Esophagus mucosa (tissue), 1 donor: ENCODE measurements around the gene MS4A4E. TPM values are rescaled to one million over a fixed set of nuclear protein-coding genes. Genes with fewer than 3 reads are reported as not detected.
"Not testable (repeated sequence)": the region's sequence is repeated elsewhere in the genome, so short reads cannot be mapped to it uniquely, and the experiment has no call there.

ENCODE experiments used
- ATAC-seq: fragments of 200-7000 bp; cut with Tn5 transposase; one replicate; pipeline ENCODE4 v1.9.1; 2020
- total RNA-seq: library from RNA; stranded (reverse); gene quantifications from one replicate; pipeline ENCODE4 v1.2.4, GENCODE V29; 2023
- donor health status: DM: yes; HTN: yes; CAD: no.

Gene MS4A4E
- 0.64 TPM for total RNA-seq

GRCh38 chr11:60242740-60243239 lies at the start of gene MS4A4E:
Gene MS4A4E, minus strand, starts transcription at chr11:60243137. Its CDS starts 13,082 bp downstream, at chr11:60230055.
- no peak for ATAC-seq

- no peak for ATAC-seq
These were observed 49.2 kb upstream of the MS4A4E start for GRCh38 chr11:60292145-60292544.

- ATAC-seq: no peak
These were observed 45.6 kb upstream of the MS4A4E start for GRCh38 chr11:60288531-60288930.

- ATAC-seq: not testable (repeated sequence)
These were observed 42.6 kb upstream of the MS4A4E start for GRCh38 chr11:60285411-60286126.

- ATAC-seq: no peak
These were observed 39.3 kb upstream of the MS4A4E start for GRCh38 chr11:60282286-60282685.

DNA sequence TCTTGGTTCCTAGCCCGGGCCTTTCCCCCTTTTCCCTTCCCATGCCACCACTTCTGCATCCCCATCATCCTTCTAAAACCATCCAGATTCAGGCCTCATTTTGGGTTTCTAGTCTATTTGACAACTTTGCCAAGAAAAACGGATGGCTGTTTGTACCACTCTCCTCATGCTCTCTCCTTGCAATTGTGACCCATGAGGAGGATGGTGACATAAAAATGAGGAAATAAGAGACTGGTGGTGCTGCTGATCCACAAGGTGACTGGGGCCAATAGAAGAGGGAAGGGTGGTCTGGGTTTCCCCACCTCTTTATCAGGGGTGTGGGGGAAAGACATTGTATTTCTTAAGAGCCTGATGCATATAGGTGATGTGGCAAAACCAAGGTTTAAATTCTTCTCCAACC lies 38.5 kb upstream of the MS4A4E start:
- no peak for ATAC-seq

DNA sequence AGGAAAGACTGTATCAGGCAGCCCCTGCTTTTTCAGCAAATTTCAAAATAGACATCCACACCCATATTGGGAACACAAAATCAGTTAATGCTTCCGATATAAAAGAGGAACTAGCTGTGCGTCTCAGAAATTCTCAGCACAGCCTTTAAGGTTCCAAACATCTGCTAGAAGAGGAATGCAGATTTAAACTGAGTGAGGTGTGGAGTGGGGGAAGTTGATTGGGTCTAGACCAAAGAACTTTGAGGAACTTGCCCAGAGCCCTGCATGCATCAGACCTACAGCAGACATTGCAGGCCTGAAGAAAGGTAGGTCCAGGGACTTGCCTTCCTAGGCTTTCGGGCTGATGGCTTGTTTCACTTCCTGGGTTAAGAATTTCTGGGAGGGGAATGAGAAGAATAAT lies 37.5 kb upstream of the MS4A4E start, which contains the start of gene MS4A4A:
Gene MS4A4A, plus strand, starts transcription at position 255 of the 400 bp plus-strand sequence. Its CDS starts 10 bp downstream, at position 265.
- ATAC-seq: no peak

DNA sequence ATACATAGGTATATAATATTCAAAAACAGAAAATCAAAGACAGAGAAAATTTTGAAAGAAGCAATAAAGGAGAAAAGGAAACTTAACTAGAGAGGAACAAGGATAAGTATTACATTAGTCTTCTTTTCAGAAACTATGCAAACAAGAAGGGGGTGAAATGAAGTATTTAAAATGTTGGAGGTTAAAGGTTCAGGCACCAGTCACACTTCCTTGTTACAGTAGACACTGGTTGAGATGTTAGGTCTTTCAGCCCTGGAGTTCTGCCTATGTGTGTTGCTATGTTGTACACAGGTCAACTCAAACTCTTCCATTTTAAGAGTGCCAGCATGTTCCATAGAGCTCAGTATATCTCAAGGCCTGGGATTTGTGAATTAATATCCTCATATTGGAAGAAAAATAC lies 31.5 kb upstream of the MS4A4E start:
- no peak for ATAC-seq

DNA sequence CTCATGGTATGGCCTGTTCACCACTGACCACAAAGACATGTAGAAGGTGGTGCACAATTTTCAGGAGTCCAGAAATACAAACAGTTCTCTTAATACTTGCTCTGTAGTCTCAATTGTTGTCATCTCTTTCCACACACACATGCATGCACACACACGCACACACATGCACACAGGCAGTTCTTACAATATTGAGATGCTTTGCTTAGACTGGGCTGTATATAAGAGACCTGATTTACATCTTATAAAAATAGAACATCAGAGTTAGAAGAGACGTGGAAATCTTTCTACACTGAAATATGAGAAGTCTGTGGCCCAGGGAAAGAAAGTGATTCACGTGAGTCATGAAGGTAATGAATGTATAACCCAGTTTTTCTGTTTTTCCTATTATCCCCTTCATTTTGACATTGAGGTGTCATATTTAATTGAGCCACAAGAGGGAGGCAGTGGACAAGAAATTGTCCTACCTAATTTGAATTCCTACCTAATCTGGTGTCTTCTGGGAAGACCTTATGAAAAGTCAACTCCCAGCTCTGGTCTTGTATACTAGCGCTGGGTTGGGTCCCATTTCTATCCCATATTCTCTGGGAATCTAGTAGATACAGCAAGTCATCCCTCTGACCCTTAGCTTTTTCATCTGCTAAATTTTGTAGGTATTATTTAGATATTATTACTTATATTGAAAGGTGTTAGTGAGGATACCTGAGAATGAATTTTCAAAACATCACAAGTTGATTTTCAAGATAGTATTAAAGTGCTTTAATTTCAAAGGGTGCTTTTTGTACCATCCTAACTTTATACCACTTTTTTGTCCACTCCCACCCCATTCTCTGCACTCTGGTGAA lies 22.7 kb upstream of the MS4A4E start:
- ATAC-seq: peak; percentile 43

- no peak for ATAC-seq
These were observed 21.7 kb upstream of the MS4A4E start for GRCh38 chr11:60264644-60265043.

DNA sequence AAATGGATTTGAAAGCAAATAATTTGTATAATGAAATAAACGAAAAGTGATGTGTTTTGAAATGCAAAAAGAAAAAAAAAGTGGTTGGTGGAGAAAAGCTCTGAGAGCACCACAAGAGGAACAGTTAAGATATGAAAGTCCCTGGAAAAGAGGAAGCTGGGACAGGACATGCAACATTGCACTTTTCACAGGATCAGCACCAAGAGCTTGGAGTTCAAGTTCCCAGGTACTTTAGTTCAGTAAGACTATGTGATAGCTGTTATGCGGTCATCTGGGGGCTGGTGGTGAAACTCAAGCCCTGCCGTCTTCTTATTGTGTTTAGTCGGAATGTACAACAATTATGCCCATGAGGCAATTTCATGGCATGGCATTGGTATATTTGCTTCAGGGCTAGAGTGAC lies 20.5 kb upstream of the MS4A4E start:
- ATAC-seq: no peak

DNA sequence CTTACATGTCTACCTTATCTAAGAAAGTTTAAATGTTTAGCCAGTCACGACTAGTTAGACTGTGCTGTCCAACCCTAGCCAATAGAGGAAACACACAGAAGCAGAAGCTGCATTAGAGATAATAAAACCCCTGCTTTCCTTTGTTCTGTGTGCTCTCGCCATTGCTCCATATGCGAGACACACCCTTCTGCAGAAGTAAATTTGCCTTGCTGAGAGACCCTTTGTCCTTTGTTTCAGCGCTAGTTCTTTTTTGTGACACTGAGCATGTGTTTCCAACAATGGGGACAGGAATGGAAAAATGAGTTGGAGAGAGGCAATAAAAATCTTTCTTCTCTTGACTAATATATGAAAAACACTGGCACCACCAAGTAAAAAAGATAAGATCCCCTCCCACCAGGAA lies 18.1 kb upstream of the MS4A4E start:
- no peak for ATAC-seq

- ATAC-seq: no peak
These were observed 15.2 kb upstream of the MS4A4E start for GRCh38 chr11:60257956-60258722.

DNA sequence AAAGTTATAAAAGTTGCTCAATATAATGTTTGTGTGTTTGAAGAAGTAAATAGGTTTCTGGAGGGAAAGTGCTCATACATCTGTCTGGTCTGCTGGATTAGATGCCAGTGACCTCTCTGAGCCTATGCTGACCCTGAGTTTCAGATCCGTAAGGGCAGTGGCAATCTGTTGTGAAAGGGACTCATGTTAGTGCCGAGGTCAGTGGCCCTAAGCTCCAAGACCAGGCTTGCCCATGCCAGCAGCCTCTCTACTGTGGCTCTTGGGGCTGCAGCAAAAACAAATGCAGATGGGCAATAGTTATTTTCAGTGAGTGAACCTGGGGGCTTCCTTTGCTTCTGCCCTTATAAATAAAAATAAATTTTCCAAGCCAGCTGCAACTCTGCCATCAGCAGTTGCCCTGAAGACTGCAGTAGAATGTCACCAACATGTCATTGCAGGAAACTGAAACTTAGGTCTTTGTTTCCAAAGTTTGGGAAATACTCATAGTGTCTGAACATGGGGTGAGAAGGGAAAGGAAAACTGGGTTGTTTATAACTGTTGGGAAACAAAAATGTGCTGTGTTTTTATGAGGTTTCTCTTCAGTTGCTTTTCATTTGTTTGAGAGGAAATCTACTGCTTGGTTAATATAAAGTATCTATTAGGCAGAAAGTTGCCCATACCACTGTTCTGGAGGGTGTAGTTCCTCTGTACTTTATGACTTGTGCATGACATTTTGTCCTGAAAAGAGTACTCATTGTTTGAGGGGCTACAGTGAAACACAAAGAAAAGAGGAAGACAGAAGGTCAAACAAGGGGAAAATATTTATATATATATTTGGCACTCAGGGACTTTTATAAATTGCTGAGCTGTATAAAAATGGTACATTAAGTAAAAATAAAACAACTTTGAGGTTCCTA lies 9.5 kb upstream of the MS4A4E start:
- ATAC-seq: no peak

DNA sequence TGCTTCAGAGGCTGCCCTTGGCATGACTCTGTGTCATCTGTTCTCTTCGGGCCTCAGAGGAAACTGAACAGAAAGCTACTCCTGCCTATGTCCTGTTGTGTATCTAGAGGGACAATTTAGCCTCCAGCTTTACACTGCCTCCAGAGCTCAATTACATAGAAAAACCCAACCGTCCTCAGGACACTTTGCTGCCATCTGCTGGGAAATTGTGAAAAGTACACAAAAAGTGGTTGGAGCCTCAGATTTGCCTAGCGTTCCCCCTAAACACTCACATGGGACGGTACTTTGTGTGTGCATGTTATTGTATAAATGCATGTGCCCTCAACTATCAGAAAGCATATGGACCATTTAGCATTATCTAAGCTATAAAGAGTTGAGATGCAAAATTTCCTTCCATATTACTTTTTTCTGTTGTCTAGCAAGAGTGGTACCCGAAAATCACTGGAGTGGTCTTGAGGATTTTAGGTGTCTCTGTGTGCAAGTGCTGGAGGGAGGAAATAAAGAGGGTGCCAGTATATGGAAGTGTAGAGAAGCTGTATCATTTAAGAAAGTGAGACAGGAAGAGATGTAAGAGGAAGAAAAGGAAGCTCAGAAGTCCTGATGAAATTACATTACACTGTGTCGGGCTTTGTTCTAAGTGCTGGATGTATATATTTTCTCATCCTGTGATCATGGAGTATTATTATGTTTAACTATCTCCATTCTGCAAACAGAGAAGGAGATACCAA lies 8.7 kb upstream of the MS4A4E start:
- ATAC-seq: no peak

GRCh38 chr11:60241786-60242185 lies 1.2 kb downstream of the MS4A4E start:
- ATAC-seq: no peak

DNA sequence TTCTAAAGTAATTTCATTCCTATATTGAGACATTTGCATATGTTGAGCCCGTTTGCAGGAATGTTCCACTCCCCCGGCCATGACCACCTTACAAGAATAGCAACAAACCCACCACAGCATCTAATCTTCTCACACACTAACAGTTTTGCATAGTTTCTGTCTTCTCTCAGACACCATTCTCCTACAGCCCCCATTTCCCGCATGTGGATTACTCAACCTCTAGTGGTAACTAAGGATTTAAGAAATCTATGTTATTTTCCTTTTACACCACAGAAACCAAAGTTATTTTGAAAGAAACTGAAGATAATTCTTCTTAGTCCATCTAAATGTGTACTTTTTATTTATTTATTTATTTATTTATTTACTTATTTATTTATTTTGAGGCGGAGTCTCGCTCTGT lies 2.3 kb downstream of the MS4A4E start:
- ATAC-seq: no peak

DNA sequence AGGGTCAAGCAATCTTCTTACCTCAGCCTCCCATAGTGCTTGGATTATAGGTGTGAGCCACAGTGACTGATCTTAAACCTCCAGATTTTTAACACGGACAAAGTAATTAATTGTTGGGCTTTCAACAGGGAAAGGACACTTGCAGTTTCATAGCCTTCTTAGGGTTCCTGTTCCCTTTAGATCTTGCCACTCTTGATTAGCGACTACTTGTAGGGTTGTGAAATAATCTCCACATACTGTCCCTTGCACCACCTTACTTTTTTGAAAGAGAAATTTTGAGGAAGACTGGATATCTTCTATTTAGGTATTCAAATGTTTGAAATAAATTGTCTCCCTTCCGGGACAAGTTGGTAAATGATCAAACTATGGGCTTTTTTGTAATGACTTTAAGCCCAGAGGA lies 7.6 kb downstream of the MS4A4E start:
- ATAC-seq: no peak

DNA sequence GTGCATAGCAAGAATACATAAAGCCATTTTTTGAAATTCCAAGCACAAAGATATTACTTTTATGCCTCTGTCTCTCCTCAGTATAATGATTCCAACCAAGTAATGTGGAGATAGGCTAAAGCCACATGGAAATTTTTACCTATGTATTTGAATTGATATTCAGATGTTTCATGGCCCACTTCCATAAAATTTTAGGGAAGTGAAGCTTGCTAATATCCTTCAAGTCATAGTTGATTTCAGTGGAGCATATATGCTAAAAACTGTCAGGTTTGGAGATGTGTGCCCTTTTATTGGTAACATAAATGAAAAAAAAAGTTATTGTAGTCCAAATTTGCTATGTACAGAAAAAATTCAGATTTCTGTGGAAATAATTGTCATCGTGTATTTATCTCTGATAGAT lies 12.3 kb downstream of the MS4A4E start:
- no peak for ATAC-seq

DNA sequence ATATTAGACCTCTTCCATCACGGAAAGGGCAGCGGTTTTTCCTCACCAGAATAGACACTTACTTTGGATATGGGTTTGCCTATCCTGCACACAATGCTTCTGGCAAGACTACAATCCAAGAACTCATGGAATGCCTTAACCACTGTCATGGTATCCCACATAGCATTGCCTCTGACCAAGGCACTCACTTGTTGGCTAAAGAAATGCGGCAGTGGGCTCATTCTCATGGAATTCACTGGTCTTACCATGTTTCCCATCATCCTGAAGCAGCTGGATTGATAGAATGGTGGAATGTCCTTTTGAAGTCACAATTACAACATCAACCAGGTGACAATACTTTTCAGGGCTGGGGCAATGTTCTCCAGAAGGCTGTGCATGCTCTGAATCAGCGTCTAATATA lies 20.8 kb downstream of the MS4A4E start:
- ATAC-seq: no peak

GRCh38 chr11:60221692-60222091 lies 21.2 kb downstream of the MS4A4E start:
- ATAC-seq: no peak
